CD4-positive, CD25-positive, alpha-beta regulatory T cell (primary cell): ENCODE results near the gene TAL2. TPM values are rescaled to one million over a fixed set of nuclear protein-coding genes. Genes with fewer than 3 reads are reported as not detected.

ENCODE experiments used
- ATAC-seq, 2 donors: fragments of 150-1000 bp; cut with Tn5 transposase; one replicate each; pipeline ENCODE4 v1.10.0; 2021; ENCODE audit warnings: low read depth in 2 of 2, moderate number of reproducible peaks in 2 of 2, moderate library complexity in 1 of 2
- DNase-seq, 3 donors: peaks; one replicate each; pipeline versions ENCODE4 v3.0.0 to v3.0.0-alpha.2; 2012 to 2022; ENCODE audit warnings: mixed read lengths in 1 of 3
- H3K27ac ChIP-seq: one replicate; pipeline ENCODE4 v1.7.0; 2013; ENCODE audit warnings: mild to moderate bottlenecking, low read length; ENCODE audit not compliant: insufficient read depth, poor library complexity, severe bottlenecking
- H3K27me3 ChIP-seq: one replicate; pipeline ENCODE4 v1.7.0; 2013; ENCODE audit warnings: low read length; ENCODE audit not compliant: control insufficient read depth, insufficient read depth
- H3K36me3 ChIP-seq: one replicate; pipeline ENCODE4 v1.7.0; 2013; ENCODE audit warnings: mild to moderate bottlenecking, low read length, moderate library complexity; ENCODE audit not compliant: control insufficient read depth, insufficient read depth
- H3K4me1 ChIP-seq: 2 replicates; pipeline ENCODE4 v1.7.0; 2013; ENCODE audit warnings: mild to moderate bottlenecking, low read length; ENCODE audit not compliant: insufficient read depth, control insufficient read depth, poor library complexity, severe bottlenecking
- H3K4me3 ChIP-seq: one replicate; pipeline ENCODE4 v1.7.0; 2013; ENCODE audit warnings: low read depth, mild to moderate bottlenecking, low read length, moderate library complexity
- H3K9me3 ChIP-seq, 2 experiments: 1 replicate in 1 of 2; 2 replicates in 1 of 2; pipeline ENCODE4 v1.7.0; 2013; ENCODE audit warnings: low read length in 2 of 2, mild to moderate bottlenecking in 1 of 2, moderate library complexity in 1 of 2; ENCODE audit not compliant: control insufficient read depth in 2 of 2
- H3K27ac Mint-ChIP-seq, 3 donors: one replicate each; pipeline ENCODE4 v1.8.0; 2020 to 2022; ENCODE audit warnings: mild to moderate bottlenecking in 3 of 3, mixed read lengths in 3 of 3, moderate library complexity in 2 of 3
- H3K27me3 Mint-ChIP-seq: one replicate; pipeline ENCODE4 v1.8.0; 2022; ENCODE audit warnings: mild to moderate bottlenecking, mixed read lengths
- H3K36me3 Mint-ChIP-seq: one replicate; pipeline ENCODE4 v1.8.0; 2020; ENCODE audit warnings: mixed read lengths
- H3K4me1 Mint-ChIP-seq, 4 donors: one replicate each; pipeline ENCODE4 v1.8.0; 2020 to 2022; ENCODE audit warnings: mixed read lengths in 4 of 4, mild to moderate bottlenecking in 1 of 4
- H3K4me3 Mint-ChIP-seq, 4 donors: one replicate each; pipeline ENCODE4 v1.8.0; 2020 to 2022; ENCODE audit warnings: mild to moderate bottlenecking in 4 of 4, mixed read lengths in 4 of 4, moderate library complexity in 3 of 4
- H3K9me3 Mint-ChIP-seq, 7 donors: one replicate each; pipeline ENCODE4 v1.8.0; 2020 to 2022; ENCODE audit warnings: mixed read lengths in 7 of 7, mild to moderate bottlenecking in 3 of 7, moderate library complexity in 2 of 7
- polyA plus RNA-seq, 4 donors: library from polyadenylated mRNA; unstranded; fragments of 300-500 nt; fragmentation: Illumina TruSeq; gene quantifications; one replicate each; pipeline ENCODE4 v1.2.3, GENCODE V29; 2021
- total RNA-seq: library from RNA; stranded (reverse); gene quantifications from one replicate; pipeline ENCODE4 v1.2.3, GENCODE V29; 2022

Gene TAL2
- total and polyA plus RNA-seq, 5 donors from 2014 or later: not detected

DNA sequence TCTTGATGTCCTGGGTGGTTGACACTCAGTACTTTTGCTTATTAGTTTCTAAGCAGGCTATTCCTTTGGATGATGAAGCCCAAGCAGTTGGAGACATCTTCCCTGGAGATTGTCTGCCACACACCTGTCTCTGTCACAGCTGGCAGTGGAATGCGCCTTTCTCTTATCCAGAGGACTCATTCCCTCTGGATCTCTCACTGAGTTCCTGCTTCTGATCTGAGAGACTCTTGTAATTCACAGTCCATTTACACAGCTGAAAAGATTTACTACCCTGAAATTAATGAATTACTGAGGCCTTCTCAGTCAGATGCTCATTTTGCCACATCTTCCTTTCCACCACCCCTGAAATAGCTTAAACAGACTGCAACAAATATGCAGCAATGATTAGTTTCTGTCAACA, 15.9 kb downstream of the TAL2 start:
- Histone ChIP-seq H3K27ac (no peak overlapping the region), H3K36me3 (no peaks in the 10 kb centered on the region), H3K27me3 (no peaks in the 10 kb centered on the region), H3K4me3 (no peak overlapping the region), H3K4me1 (no peaks in the 10 kb centered on the region), H3K9me3 (no peaks in the 10 kb centered on the region)
- DNase-seq (no peak), ATAC-seq (no peak)
- H3K4me1 Mint-ChIP-seq: peaks cover 0 to under 1% (median 0%) of the 10 kb centered on the region in 4 donors
- H3K27ac Mint-ChIP-seq: no peak overlapping the region
- H3K27me3 Mint-ChIP-seq: peaks cover 16% of the 10 kb centered on the region
- H3K36me3 Mint-ChIP-seq: no peaks in the 10 kb centered on the region
- no peak overlapping the region for H3K4me3 Mint-ChIP-seq
- H3K9me3 Mint-ChIP-seq: no peaks in the 10 kb centered on the region

DNA sequence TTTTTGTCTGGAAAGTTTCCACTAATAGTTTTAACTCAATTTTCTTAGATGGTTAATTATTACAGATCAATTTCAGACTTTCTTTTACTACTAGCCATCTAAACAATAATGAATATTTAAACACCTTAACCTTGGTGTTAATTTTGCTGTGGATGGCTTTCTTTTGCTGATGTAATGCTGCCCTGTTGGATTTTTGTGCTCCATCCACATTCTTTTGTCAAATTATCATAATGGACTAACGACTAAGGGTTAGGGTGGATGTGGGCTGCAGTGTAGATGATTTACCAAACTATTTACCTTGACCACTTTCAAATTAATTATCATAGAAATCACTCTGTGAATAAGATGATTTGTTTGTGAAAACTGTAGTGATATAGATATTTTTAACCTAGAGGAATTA, 16.5 kb downstream of the TAL2 start:
- H3K4me1 ChIP-seq: no peaks in the 10 kb centered on the region
- peaks cover 16% of the 10 kb centered on the region for H3K27me3 Mint-ChIP-seq
- no peak for DNase-seq
- H3K27ac ChIP-seq: no peak overlapping the region
- no peaks in the 10 kb centered on the region for H3K27me3 ChIP-seq
- no peaks in the 10 kb centered on the region for H3K9me3 Mint-ChIP-seq
- no peaks in the 10 kb centered on the region for H3K4me1 Mint-ChIP-seq
- H3K27ac Mint-ChIP-seq: no peak overlapping the region
- no peaks in the 10 kb centered on the region for H3K9me3 ChIP-seq
- no peak overlapping the region for H3K4me3 ChIP-seq
- no peaks in the 10 kb centered on the region for H3K36me3 Mint-ChIP-seq
- no peak overlapping the region for H3K4me3 Mint-ChIP-seq
- ATAC-seq: no peak
- H3K36me3 ChIP-seq: no peaks in the 10 kb centered on the region

DNA sequence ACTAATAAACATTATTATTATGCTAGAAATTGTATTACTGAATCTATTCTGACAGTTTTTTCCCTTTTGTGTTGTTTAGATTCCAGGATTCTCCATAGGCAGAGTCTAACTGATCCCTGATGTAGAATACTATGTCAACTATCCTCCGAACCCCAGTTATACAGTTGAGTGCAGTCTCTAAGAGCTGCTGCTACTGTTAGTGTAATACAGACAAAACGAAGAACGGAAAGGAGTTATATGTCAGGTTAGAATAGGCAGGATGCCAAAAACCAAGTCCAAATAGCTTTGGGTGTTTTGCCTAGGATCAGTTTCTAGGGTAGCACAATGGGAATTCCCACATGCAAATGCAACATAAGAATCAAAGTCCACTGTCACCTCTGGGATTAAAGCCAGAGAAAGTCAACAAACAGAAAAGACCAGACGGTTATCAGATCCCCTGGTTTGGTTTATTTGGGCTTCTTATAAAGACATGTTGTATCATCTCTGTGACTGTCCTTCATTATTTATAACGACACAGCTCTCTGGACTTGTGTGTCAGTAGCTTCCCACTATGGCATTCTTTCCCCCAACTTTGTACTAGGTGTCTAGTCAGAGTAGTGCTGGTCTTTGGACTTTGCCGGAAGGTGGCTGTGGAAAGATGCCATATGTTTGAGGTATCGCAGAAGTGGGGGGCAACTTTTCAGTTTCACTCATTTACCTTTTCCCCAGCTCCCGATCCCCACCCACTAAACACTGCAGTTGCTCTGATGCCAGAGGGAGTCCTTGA, 17.2 kb downstream of the TAL2 start:
- Mint-ChIP-seq H3K27ac (no peak overlapping the region), H3K9me3 (no peaks in the 10 kb centered on the region), H3K4me3 (no peak overlapping the region), H3K36me3 (no peaks in the 10 kb centered on the region), H3K4me1 (no peaks in the 10 kb centered on the region), H3K27me3 (peaks cover 15% of the 10 kb centered on the region)
- Histone ChIP-seq H3K36me3 (no peaks in the 10 kb centered on the region), H3K9me3 (no peaks in the 10 kb centered on the region), H3K4me1 (no peaks in the 10 kb centered on the region), H3K4me3 (no peak overlapping the region), H3K27ac (no peak overlapping the region), H3K27me3 (no peaks in the 10 kb centered on the region)
- no peak for ATAC-seq
- no peak for DNase-seq

DNA sequence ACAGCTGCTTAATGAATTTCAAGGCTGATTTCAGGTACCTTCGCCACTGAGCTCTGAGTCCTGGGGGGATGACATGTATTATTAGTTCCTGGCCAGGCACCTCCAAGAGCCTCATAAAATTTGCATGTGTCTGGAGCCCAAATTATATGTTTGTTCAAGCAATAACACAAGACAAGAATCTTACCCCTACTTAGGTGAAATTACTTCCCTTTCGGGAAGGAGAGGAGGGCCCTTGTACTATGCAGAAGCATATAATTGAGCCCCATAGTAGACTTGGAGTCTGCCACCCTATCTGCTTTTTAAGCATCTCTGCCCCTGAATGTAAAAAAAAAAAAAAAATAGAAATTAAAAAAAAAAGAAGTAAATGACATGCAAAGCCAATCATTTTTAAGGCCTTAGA, 19.1 kb downstream of the TAL2 start:
- no peaks in the 10 kb centered on the region for H3K9me3 ChIP-seq
- DNase-seq (no peak), ATAC-seq (no peak)
- H3K27me3 ChIP-seq: no peaks in the 10 kb centered on the region
- H3K9me3 Mint-ChIP-seq: no peaks in the 10 kb centered on the region
- no peak overlapping the region for H3K27ac Mint-ChIP-seq
- H3K4me3 Mint-ChIP-seq: no peak overlapping the region
- H3K4me3 ChIP-seq: no peak overlapping the region
- no peaks in the 10 kb centered on the region for H3K36me3 ChIP-seq
- no peaks in the 10 kb centered on the region for H3K4me1 ChIP-seq
- H3K36me3 Mint-ChIP-seq: no peaks in the 10 kb centered on the region
- no peak overlapping the region for H3K27ac ChIP-seq
- peaks cover 15% of the 10 kb centered on the region for H3K27me3 Mint-ChIP-seq
- H3K4me1 Mint-ChIP-seq: no peaks in the 10 kb centered on the region

DNA sequence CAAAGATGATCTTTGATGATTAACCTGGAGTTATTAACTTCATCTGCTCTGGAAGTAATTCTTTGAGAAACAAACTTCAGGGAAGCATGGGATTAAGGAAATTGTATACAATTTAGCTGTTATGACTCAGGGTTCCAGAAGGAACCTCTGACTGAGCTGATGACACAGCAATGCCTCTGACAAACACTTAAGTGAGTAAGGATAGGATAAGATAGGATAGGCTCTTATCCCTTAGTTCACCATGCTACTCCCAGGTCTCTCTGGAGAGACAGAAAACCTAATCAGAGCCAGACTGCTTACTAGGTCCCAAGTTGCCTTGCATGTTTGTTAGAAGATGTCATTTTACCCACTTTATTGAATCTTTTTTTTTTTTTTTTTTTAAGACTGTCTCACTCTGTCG, 19.5 kb downstream of the TAL2 start:
- Histone ChIP-seq H3K27me3 (no peaks in the 10 kb centered on the region), H3K4me3 (no peak overlapping the region), H3K27ac (no peak overlapping the region), H3K36me3 (no peaks in the 10 kb centered on the region), H3K4me1 (no peaks in the 10 kb centered on the region), H3K9me3 (no peaks in the 10 kb centered on the region)
- H3K4me1 Mint-ChIP-seq: no peaks in the 10 kb centered on the region
- ATAC-seq (no peak), DNase-seq (no peak)
- H3K27me3 Mint-ChIP-seq: peaks cover 15% of the 10 kb centered on the region
- no peaks in the 10 kb centered on the region for H3K9me3 Mint-ChIP-seq
- no peak overlapping the region for H3K4me3 Mint-ChIP-seq
- no peaks in the 10 kb centered on the region for H3K36me3 Mint-ChIP-seq
- H3K27ac Mint-ChIP-seq: no peak overlapping the region

DNA sequence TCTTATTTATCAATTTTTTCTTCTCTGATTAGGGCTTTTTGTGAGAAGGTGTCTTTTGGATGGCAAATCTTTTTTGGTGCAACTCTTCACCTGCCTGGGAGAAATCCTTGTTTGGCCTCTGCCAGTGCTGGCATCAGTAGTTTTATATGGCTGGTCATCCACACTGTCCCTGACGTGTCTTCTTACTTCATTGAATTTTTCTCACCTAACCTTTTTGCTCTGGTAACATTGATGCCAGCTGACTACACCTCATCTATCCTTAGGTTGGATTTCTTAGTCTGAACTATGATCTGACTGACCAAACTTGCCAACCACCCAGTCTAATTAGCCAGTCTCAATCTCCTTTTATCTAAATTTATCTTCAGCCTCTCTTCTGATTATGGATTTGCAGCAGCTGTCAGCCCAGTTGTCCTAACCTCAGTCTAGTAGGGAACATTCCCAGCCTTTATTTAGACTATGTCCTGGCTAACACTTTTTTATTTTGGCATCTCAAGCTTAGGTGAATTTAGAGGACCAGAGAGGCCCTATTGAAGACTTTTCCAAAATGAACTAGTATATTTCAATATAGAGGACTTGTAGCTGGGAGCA, 21.5 kb downstream of the TAL2 start:
- no peaks in the 10 kb centered on the region for H3K36me3 Mint-ChIP-seq
- Histone ChIP-seq H3K36me3 (no peaks in the 10 kb centered on the region), H3K27me3 (peaks cover 4% of the 10 kb centered on the region), H3K4me3 (no peak overlapping the region), H3K4me1 (no peaks in the 10 kb centered on the region), H3K9me3 (no peaks in the 10 kb centered on the region), H3K27ac (no peak overlapping the region)
- ATAC-seq (no peak), DNase-seq (no peak)
- no peak overlapping the region for H3K27ac Mint-ChIP-seq
- H3K27me3 Mint-ChIP-seq: peaks cover 29% of the 10 kb centered on the region
- H3K9me3 Mint-ChIP-seq: no peaks in the 10 kb centered on the region
- no peak overlapping the region for H3K4me3 Mint-ChIP-seq
- no peaks in the 10 kb centered on the region for H3K4me1 Mint-ChIP-seq

DNA sequence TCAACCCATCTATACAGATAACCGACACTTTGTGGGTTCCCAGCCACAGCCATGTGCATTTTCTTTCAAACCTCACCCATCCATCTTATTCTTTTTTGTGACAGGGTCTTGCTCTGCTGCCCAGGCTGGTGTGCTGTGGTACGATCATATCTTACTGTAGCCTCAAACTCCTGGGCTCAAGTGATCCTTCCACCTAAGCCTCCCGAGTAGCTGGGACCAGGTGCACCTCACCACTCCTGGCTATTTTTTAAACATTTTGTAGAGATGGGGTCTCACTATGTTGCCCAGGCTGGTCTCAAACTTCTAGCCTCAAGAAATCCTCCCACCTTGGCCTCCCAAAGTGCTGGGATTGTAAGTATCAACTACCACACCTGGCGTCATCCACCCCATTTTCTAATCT, 24.7 kb downstream of the TAL2 start:
- Mint-ChIP-seq H3K4me1 (no peaks in the 10 kb centered on the region), H3K9me3 (no peaks in the 10 kb centered on the region), H3K36me3 (no peaks in the 10 kb centered on the region), H3K27ac (no peak overlapping the region), H3K27me3 (peaks cover 45% of the 10 kb centered on the region), H3K4me3 (no peak overlapping the region)
- H3K4me3 ChIP-seq: no peak overlapping the region
- ATAC-seq: no peak
- no peaks in the 10 kb centered on the region for H3K36me3 ChIP-seq
- H3K27me3 ChIP-seq: peaks cover 4% of the 10 kb centered on the region
- no peak overlapping the region for H3K27ac ChIP-seq
- H3K9me3 ChIP-seq: no peaks in the 10 kb centered on the region
- no peak for DNase-seq
- H3K4me1 ChIP-seq: no peaks in the 10 kb centered on the region

DNA sequence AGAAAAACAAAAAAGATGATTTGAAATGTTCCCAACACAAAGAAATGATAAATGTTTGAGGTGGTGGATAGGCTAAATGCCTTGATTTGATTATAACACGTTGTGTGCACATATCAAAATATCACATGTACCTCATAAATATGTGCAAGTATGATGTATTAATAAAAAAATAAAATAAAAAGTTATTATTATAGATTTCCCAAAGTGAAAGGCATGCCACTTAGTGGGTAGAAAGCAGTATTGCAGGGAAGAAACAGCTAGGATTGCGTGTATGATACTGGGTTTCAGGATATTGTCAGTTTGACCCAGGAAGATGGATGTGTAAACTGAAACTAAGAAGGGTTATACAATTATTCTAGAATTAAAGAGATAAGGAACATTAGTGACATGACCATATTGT, 28.5 kb downstream of the TAL2 start:
- H3K36me3 Mint-ChIP-seq: no peaks in the 10 kb centered on the region
- DNase-seq (no peak), ATAC-seq (no peak)
- no peak overlapping the region for H3K27ac ChIP-seq
- H3K4me1 Mint-ChIP-seq: peaks cover 10 to 18% (median 16%) of the 10 kb centered on the region in 4 donors
- no peak overlapping the region for H3K27ac Mint-ChIP-seq
- peaks cover 15% of the 10 kb centered on the region for H3K27me3 ChIP-seq
- H3K4me1 ChIP-seq: peaks cover 14% of the 10 kb centered on the region
- peaks cover 52% of the 10 kb centered on the region for H3K27me3 Mint-ChIP-seq
- H3K4me3 Mint-ChIP-seq: no peak overlapping the region
- H3K36me3 ChIP-seq: no peaks in the 10 kb centered on the region
- peaks cover 0 to 1% (median 0%) of the 10 kb centered on the region in 7 donors for H3K9me3 Mint-ChIP-seq
- no peak overlapping the region for H3K4me3 ChIP-seq
- no peaks in the 10 kb centered on the region for H3K9me3 ChIP-seq
